GM18909 (cell line): ENCODE measurements around the gene PTPN6.

ENCODE experiments used
- ATAC-seq: cut with Tn5 transposase; IDR thresholded peaks from one replicate; pipeline ENCODE4 v1.9.1; 2021; ENCODE audit warnings: mild to moderate bottlenecking; ENCODE audit not compliant: unreplicated experiment, poor library complexity

PTPN6 gene

GRCh38 chr12:6921996-6922946, 28.9 kb upstream of the PTPN6 start:
- no peak for ATAC-seq

- ATAC-seq, result no peak
Measured at GRCh38 chr12:6923003-6923732, 28.0 kb upstream of the PTPN6 start.

- no peak for ATAC-seq
Measured at GRCh38 chr12:6923851-6924250, 27.3 kb upstream of the PTPN6 start.

- no peak for ATAC-seq
Measured at GRCh38 chr12:6925239-6925539, 26.0 kb upstream of the PTPN6 start.

GRCh38 chr12:6925540-6926279, 25.4 kb upstream of the PTPN6 start:
- ATAC-seq, result no peak

GRCh38 chr12:6927379-6928021, 23.7 kb upstream of the PTPN6 start, which contains the start of gene ATN1:
TSS of gene ATN1 (plus strand) at chr12:6927959. CDS start at chr12:6934002, 6,043 bp downstream.
- no peak for ATAC-seq

- ATAC-seq, result no peak
Measured at GRCh38 chr12:6928022-6928702, 23.0 kb upstream of the PTPN6 start.

GRCh38 chr12:6928703-6929407, 22.3 kb upstream of the PTPN6 start:
- no peak for ATAC-seq

- no peak for ATAC-seq
Measured at GRCh38 chr12:6929466-6930452, 21.4 kb upstream of the PTPN6 start.

- ATAC-seq, result no peak
Measured at GRCh38 chr12:6932766-6933165, 18.4 kb upstream of the PTPN6 start.

- no peak for ATAC-seq
Measured at GRCh38 chr12:6934110-6934509, 17.0 kb upstream of the PTPN6 start.

- ATAC-seq, result no peak
Measured at GRCh38 chr12:6935371-6936193, 15.6 kb upstream of the PTPN6 start.

GRCh38 chr12:6936194-6936635, 14.9 kb upstream of the PTPN6 start:
- no peak for ATAC-seq

- ATAC-seq, result peak; percentile 2
Measured at GRCh38 chr12:6936636-6937480, 14.3 kb upstream of the PTPN6 start.

- ATAC-seq, result peak; percentile 81
Measured at GRCh38 chr12:6937481-6938352, 13.4 kb upstream of the PTPN6 start.
